Keratinocyte (primary cell): ENCODE data around the gene SELENON. TPM values are rescaled to one million over a fixed set of nuclear protein-coding genes. Genes with fewer than 3 reads are reported as not detected.

Experiments used
- DNase-seq: peaks from one replicate; pipeline ENCODE4 v3.0.0-alpha.2; 2011; ENCODE audit warnings: low read depth, missing footprints, low spot score
- FAIRE-seq: peaks from 2 replicates; lab custom pipeline; 2011; peaks lifted over from hg19 to GRCh38; lab: Jason Lieb, UNC
- H2AFZ ChIP-seq: 2 replicates; pipeline ENCODE4 v1.6.0; 2012; ENCODE audit warnings: low read length, control low read depth, inconsistent platforms; ENCODE audit not compliant: control insufficient read depth
- H3K27ac ChIP-seq: 2 replicates; pipeline ENCODE4 v1.5.1; 2011; ENCODE audit warnings: low read length; ENCODE audit not compliant: control insufficient read depth, insufficient read depth
- H3K27me3 ChIP-seq: 3 replicates; pipeline ENCODE4 v1.6.0; 2011; ENCODE audit warnings: low read length; ENCODE audit not compliant: control insufficient read depth, insufficient read depth; ENCODE audit errors: extremely low read depth
- H3K36me3 ChIP-seq, 2 experiments: 2 replicates in 1 of 2; 3 replicates in 1 of 2; pipeline ENCODE4 v1.5.1; 2011; ENCODE audit warnings: low read length in 2 of 2, mild to moderate bottlenecking in 1 of 2; ENCODE audit not compliant: control insufficient read depth in 2 of 2, insufficient read depth in 2 of 2; ENCODE audit errors: extremely low read depth in 1 of 2
- H3K4me1 ChIP-seq: 3 replicates; pipeline ENCODE4 v1.5.1; 2011; ENCODE audit warnings: low read length; ENCODE audit not compliant: control insufficient read depth, insufficient read depth; ENCODE audit errors: extremely low read depth
- H3K4me2 ChIP-seq: 3 replicates; pipeline ENCODE4 v1.6.0; 2011; ENCODE audit warnings: low read depth, low read length; ENCODE audit not compliant: control insufficient read depth, insufficient read depth; ENCODE audit errors: extremely low read depth
- H3K4me3 ChIP-seq, 3 experiments: fragments of 200-600 bp in 1 of 3; sonication (generic) in 1 of 3; 2 replicates in 2 of 3; 3 replicates in 1 of 3; pipeline ENCODE4 v1.5.1; 2011 to 2016; ENCODE audit warnings: low read length in 3 of 3, mild to moderate bottlenecking in 3 of 3, control low read depth in 2 of 3, inconsistent platforms in 1 of 3, low read depth in 1 of 3, mixed read lengths in 1 of 3, mixed run types in 1 of 3, moderate library complexity in 1 of 3; ENCODE audit not compliant: control insufficient read depth in 2 of 3, insufficient read depth in 2 of 3; ENCODE audit errors: extremely low read depth in 1 of 3
- H3K79me2 ChIP-seq: 2 replicates; pipeline ENCODE4 v1.6.0; 2012; ENCODE audit warnings: low read length; ENCODE audit not compliant: control insufficient read depth, insufficient read depth
- H3K9ac ChIP-seq: 3 replicates; pipeline ENCODE4 v1.6.0; 2011; ENCODE audit warnings: low read length; ENCODE audit not compliant: control insufficient read depth, insufficient read depth; ENCODE audit errors: extremely low read depth
- H3K9me1 ChIP-seq: 3 replicates; pipeline ENCODE4 v1.6.0; 2011; ENCODE audit warnings: low read length; ENCODE audit not compliant: control insufficient read depth, insufficient read depth; ENCODE audit errors: extremely low read depth
- H3K9me3 ChIP-seq: 2 replicates; pipeline ENCODE4 v1.5.1; 2012; ENCODE audit warnings: low read depth, low read length; ENCODE audit not compliant: control insufficient read depth
- H4K20me1 ChIP-seq: 3 replicates; pipeline ENCODE4 v1.6.0; 2011; ENCODE audit warnings: low read length; ENCODE audit not compliant: control insufficient read depth, insufficient read depth; ENCODE audit errors: extremely low read depth
- CTCF ChIP-seq, 3 experiments: IDR thresholded peaks in 1 of 3; conservative IDR thresholded peaks in 1 of 3; optimal IDR thresholded peaks in 1 of 3; 2 replicates in 2 of 3; 3 replicates in 1 of 3; pipeline versions ENCODE3 to v1.5.1; 2011; ENCODE audit warnings: low read length in 3 of 3, mild to moderate bottlenecking in 3 of 3, moderate library complexity in 2 of 3, control low read depth in 1 of 3, inconsistent platforms in 1 of 3; ENCODE audit not compliant: insufficient read depth in 2 of 3; ENCODE audit errors: extremely low read depth in 1 of 3
- EZH2 ChIP-seq: IDR thresholded peaks from one replicate; pipeline ENCODE4 v1.6.1; 2012; ENCODE audit warnings: inconsistent platforms, mild to moderate bottlenecking, low read length, moderate library complexity
- dilution Hi-C: fragments of 300-500 bp; cut with MboI; formaldehyde crosslinking; loops from one replicate; pipeline ENCODE4 v1.7.0; 2020; ENCODE audit warnings: low sequenced_read_pairs; ENCODE audit not compliant: extremely low pct_ligation_motif_present
- polyA plus RNA-seq, 5 experiments: library from polyadenylated mRNA; depleted of rRNA in 3 of 5; stranded (reverse) in 3 of 5; stranded (forward) in 1 of 5; unstranded in 1 of 5; fragments of >200 nt; gene quantifications; 1 replicate in 1 of 5; 2 replicates in 3 of 5; 3 replicates in 1 of 5; pipeline versions ENCODE4 v1.2.1 to v1.2.3, GENCODE V29; 2011 to 2012; ENCODE audit warnings: missing spikeins in 2 of 5, low read depth in 1 of 5, low replicate concordance in 1 of 5

The SELENON gene
- polyA plus RNA-seq, 1 donor (not counting 4 experiments of a cell fraction or from before 2014, with no cell fraction given): 15.4 TPM

DNA sequence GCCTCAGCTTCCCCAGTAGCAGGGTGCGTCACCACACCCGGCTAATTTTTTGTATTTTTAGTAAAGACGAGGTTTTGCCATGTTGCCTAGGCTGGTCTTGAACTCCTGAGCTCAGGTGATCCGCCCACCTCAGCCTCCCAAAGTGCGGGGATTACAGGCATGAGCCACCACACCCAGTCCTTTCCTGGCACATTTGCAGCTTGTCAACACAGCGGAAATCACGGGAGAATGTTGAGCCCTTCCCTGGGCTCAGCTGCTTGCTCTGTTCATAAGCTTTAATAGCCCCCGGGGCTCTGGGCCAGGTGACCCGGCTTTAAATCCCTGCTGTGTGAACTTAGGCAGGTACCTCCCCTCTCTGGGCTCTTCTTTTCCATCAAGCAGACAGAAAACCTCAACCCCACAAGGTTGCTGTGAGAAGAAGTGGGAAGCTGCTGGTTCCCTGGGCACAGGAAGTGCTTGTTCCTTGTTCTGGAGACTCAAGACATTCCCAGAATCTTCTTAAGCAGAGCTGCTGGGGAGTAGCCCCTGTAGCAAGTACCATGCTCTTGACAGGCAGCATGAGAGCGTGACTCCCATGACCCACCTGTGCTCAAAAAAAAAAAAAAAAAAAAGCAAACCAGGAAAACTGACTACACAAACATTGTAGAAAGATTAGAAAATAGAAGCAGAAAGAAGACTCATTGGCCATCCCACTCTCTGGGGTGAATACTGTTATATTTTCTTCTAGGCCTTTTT is 14.5 kb upstream of the SELENON start:
- Histone ChIP-seq H3K36me3 (no peaks in the 10 kb centered on the region), H3K79me2 (no peaks in the 10 kb centered on the region), H3K27me3 (peaks cover 17% of the 10 kb centered on the region), H3K4me1 (no peaks in the 10 kb centered on the region), H3K27ac (no peak overlapping the region), H3K9ac (no peak overlapping the region), H4K20me1 (peaks cover 2% of the 10 kb centered on the region), H3K4me2 (no peak overlapping the region), H3K9me1 (no peaks in the 10 kb centered on the region), H2AFZ (no peak overlapping the region), H3K4me3 (no peak overlapping the region), H3K9me3 (no peaks in the 10 kb centered on the region)
- TF ChIP-seq CTCF (optimal IDR thresholded peaks at IDR 0.05 in 1 of 3, IDR thresholded peaks at IDR 0.05 in 1 of 3, conservative IDR thresholded peaks at IDR 0.05 in 1 of 3; ENCODE audit: extremely low read depth in 1 of 3, insufficient read depth in 2 of 3, low read length in 3 of 3) (no peak), EZH2 (no peak)
- dilution Hi-C loops: no loop called here
- no peak for DNase-seq
- no peak for FAIRE-seq

DNA sequence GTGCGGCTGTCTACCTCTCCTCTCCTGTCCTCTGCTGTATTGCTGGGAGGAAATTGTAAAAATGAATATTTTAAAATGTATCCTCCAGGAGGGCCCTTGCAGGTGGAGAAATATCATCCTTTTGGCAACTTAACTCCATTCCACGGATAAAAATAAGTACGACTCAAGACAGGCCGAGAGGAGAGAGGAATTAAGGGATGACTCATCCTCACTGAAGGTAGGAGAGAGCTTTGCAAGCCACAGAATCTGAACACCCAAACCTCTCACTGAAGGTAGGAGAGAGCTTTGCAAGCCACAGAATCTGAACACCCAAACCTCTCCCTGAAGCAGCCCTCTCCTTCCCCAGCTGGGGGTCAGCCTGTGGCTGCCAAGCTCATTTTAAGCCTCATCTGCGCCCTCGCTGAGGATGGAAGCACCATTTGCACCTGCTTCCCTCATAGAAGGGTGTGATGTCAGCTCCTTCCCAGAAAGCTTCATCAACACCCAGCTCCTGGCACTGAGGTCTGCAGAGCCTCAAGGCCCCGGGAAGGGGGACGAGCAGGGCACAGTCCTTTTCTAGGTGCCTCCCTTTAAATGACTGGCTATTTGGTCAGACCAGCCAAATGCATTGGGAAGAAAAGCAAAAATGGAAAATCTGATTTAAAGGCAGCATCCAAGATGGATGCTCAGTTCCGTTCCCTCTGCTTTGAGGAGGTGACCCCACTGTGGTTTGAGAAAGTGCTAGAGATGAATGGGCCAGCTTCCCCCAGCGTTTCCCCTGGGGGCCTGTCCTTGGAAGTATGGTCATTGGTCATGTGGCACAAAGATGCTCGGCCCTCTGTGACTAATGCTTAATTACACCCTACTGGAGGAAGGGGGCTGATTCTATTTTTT is 12.9 kb upstream of the SELENON start:
- no peak overlapping the region for H2AFZ ChIP-seq
- H4K20me1 ChIP-seq: peaks cover 2% of the 10 kb centered on the region
- H3K36me3 ChIP-seq: no peaks in the 10 kb centered on the region
- DNase-seq (no peak), FAIRE-seq (peak; percentile 80)
- no peak overlapping the region for H3K4me3 ChIP-seq
- no peak overlapping the region for H3K9ac ChIP-seq
- dilution Hi-C loops: no loop called here
- no peaks in the 10 kb centered on the region for H3K9me3 ChIP-seq
- H3K27me3 ChIP-seq: peaks cover 15% of the 10 kb centered on the region
- H3K79me2 ChIP-seq: no peaks in the 10 kb centered on the region
- no peaks in the 10 kb centered on the region for H3K9me1 ChIP-seq
- H3K4me1 ChIP-seq: no peaks in the 10 kb centered on the region
- TF ChIP-seq EZH2 (no peak), CTCF (optimal IDR thresholded peaks at IDR 0.05 in 1 of 3, IDR thresholded peaks at IDR 0.05 in 1 of 3, conservative IDR thresholded peaks at IDR 0.05 in 1 of 3; ENCODE audit: extremely low read depth in 1 of 3, insufficient read depth in 2 of 3, low read length in 3 of 3) (no peak)
- H3K4me2 ChIP-seq: no peak overlapping the region
- H3K27ac ChIP-seq: no peak overlapping the region
